Gastrocnemius medialis (tissue), 4 donors: Measurements from ENCODE around the gene PPP1R12B. TPM values are rescaled to one million over a fixed set of nuclear protein-coding genes. Genes with fewer than 3 reads are reported as not detected.
"Not testable (repeated sequence)": the region's sequence is repeated elsewhere in the genome, so short reads cannot be mapped to it uniquely, and the experiment has no call there.

Experiments used
- ATAC-seq, 2 donors: fragments of 150-250 bp; one replicate each; pipeline ENCODE4 v1.9.1; 2016
- DNase-seq, 2 donors: peaks; one replicate each; pipeline ENCODE4 v3.0.0-alpha.2; 2019
- H3K27ac ChIP-seq, 4 donors: fragments of 200-600 bp; sonication (generic); 1 replicate in 1 of 4; 2 replicates in 3 of 4; pipeline ENCODE4 v1.5.1; 2016 to 2018; ENCODE audit warnings: mild to moderate bottlenecking in 2 of 4, moderate library complexity in 1 of 4
- H3K27me3 ChIP-seq, 3 donors: fragments of 200-600 bp; sonication (generic) in 2 of 3; 1 replicate in 1 of 3; 2 replicates in 2 of 3; pipeline versions ENCODE4 v1.5.1 to v1.6.0; 2016 to 2019; ENCODE audit warnings: mild to moderate bottlenecking in 1 of 3, moderate library complexity in 1 of 3
- H3K36me3 ChIP-seq, 2 donors: fragments of 200-600 bp; sonication (generic) in 1 of 2; one replicate each; pipeline ENCODE4 v1.5.1; 2017 to 2018
- H3K4me1 ChIP-seq, 2 donors: fragments of 200-600 bp; sonication (generic) in 1 of 2; one replicate each; pipeline ENCODE4 v1.5.1; 2016 to 2017; ENCODE audit warnings: mild to moderate bottlenecking in 2 of 2
- H3K4me3 ChIP-seq, 4 donors: fragments of 200-600 bp; sonication (generic) in 3 of 4; 1 replicate in 1 of 4; 2 replicates in 3 of 4; pipeline ENCODE4 v1.5.1; 2016 to 2019; ENCODE audit warnings: mild to moderate bottlenecking in 2 of 4
- H3K9me3 ChIP-seq, 3 donors: fragments of 200-600 bp; sonication (generic) in 2 of 3; 1 replicate in 1 of 3; 2 replicates in 2 of 3; pipeline ENCODE4 v1.5.1; 2016 to 2019
- CTCF ChIP-seq, 5 experiments: fragments of 450-650 bp in 3 of 5; fragments of 200-600 bp in 2 of 5; sonication (generic) in 2 of 5; IDR thresholded peaks in 4 of 5; conservative IDR thresholded peaks in 1 of 5; 1 replicate in 4 of 5; 2 replicates in 1 of 5; pipeline ENCODE4 v1.5.1; 2016 to 2019; ENCODE audit warnings: antibody characterized with exemption in 5 of 5, mild to moderate bottlenecking in 3 of 5, moderate library complexity in 3 of 5
- POLR2A ChIP-seq, 2 donors: fragments of 450-650 bp; IDR thresholded peaks; one replicate each; pipeline ENCODE4 v1.6.1; 2017; ENCODE audit warnings: antibody characterized with exemption in 2 of 2, mild to moderate bottlenecking in 2 of 2, moderate library complexity in 2 of 2
- in situ Hi-C, 4 donors: fragments of 200-750 bp; cut with MboI; loops; one replicate each; pipeline versions ENCODE4 v1.15.0 to v1.8.0; 2017; ENCODE audit warnings: low sequenced_read_pairs in 4 of 4
- intact Hi-C: fragments of 100-400 bp; cut with DNase I; formaldehyde crosslinking; loops from one replicate; pipeline ENCODE4 v1.15.1; 2023; ENCODE audit warnings: low total_unique reads
- total RNA-seq, 4 donors: library from RNA; depleted of rRNA; stranded (reverse); fragments of >200 nt; gene quantifications; one replicate each; pipeline versions ENCODE4 v1.1.0 to v1.2.3, GENCODE V29; 2016

The PPP1R12B gene
- total RNA-seq, 4 donors from 2014 or later: 127 to 207 (median 139) TPM

DNA sequence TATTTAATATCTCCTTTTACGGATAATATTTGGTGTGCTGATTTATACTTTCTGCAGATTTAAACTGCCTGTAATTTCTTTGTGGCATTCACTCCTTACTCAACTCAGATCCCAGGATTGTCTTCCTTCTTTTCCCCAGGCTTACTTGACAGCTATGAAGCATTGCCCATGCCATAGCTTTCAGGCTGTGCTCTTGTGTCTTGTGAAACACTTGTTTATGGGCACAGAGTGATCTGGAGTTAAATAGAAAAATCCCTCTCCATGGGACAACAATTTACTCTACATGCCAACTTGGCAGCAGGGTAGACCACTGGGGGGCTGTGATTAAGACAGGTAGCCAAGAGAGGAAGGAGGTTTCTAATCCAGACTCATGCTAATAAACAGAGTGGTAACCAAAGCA, 57.4 kb downstream of the PPP1R12B start:
- no peaks in the 10 kb centered on the region for H3K36me3 ChIP-seq
- DNase-seq (peak; percentile 71 to 73), ATAC-seq (peak; percentile 66 to 72)
- H3K27me3 ChIP-seq: no peaks in the 10 kb centered on the region
- H3K27ac ChIP-seq: peak overlapping the region; percentile 86 to 98 (median 92)
- TF ChIP-seq POLR2A (IDR thresholded peaks at IDR 0.05) (peak in 1 of 2 donors; percentile 70), CTCF (IDR thresholded peaks at IDR 0.05 in 4 of 5, conservative IDR thresholded peaks at IDR 0.05 in 1 of 5) (peak in 1 of 5 experiments; percentile 14)
- peaks cover 73 to 80% of the 10 kb centered on the region in 2 donors for H3K4me1 ChIP-seq
- in situ Hi-C loops: no loop called here
- intact Hi-C loops: no loop called here
- H3K4me3 ChIP-seq: peak overlapping the region in 2 of 4 donors; percentile 1 to 7
- no peaks in the 10 kb centered on the region for H3K9me3 ChIP-seq

- Histone ChIP-seq H3K27ac (peak overlapping the region; percentile 86 to 98 (median 92)), H3K4me3 (peak overlapping the region in 2 of 4 donors; percentile 7 to 46), H3K4me1 (peaks cover 77 to 82% of the 10 kb centered on the region in 2 donors)
- DNase-seq, in situ Hi-C loops, H3K27me3 ChIP-seq, H3K36me3 ChIP-seq, intact Hi-C loops, H3K9me3 ChIP-seq, ATAC-seq: not testable (repeated sequence)
Observed at GRCh38 chr1:202406896-202407295, 58.4 kb downstream of the PPP1R12B start.

DNA sequence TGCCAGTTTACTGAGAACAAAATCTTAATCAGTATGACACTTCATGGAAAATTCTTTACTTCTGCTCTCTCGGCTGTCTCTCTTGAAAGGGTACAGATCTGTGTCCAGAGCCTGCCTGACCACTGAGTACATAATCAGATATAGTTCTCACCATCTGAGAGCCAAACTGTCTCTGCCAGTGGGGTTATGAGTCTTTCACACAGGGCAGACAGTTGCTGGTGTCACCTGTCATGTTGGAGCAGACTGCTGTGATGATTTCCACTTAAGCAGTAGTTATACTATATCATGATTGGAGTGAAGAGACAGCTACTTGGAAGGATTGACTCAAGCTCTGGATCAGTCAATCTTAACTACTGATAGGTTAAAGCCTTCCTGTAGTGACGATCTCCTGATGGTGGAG, 58.9 kb downstream of the PPP1R12B start:
- H3K9me3 ChIP-seq, in situ Hi-C loops, H3K27me3 ChIP-seq, intact Hi-C loops, H3K36me3 ChIP-seq: not testable (repeated sequence)
- H3K27ac ChIP-seq: peak overlapping the region; percentile 86 to 98 (median 92)
- TF ChIP-seq POLR2A (IDR thresholded peaks at IDR 0.05): peak in 1 of 2 donors; percentile 54
- DNase-seq (peak; percentile 79 to 87), ATAC-seq (peak; percentile 71 to 75)
- peaks cover 77 to 83% of the 10 kb centered on the region in 2 donors for H3K4me1 ChIP-seq
- H3K4me3 ChIP-seq: peak overlapping the region in 2 of 4 donors; percentile 7 to 46

- H3K27me3 ChIP-seq, in situ Hi-C loops, H3K36me3 ChIP-seq, H3K9me3 ChIP-seq: not testable (repeated sequence)
- intact Hi-C loops: loop anchor here (2.0 kb wide), 1 partner anchor 61 kb away; the partner anchor contains the start of gene PPP1R12B
- H3K27ac ChIP-seq: peak overlapping the region; percentile 86 to 98 (median 92)
- peak overlapping the region in 2 of 4 donors; percentile 4 to 22 for H3K4me3 ChIP-seq
- peak; percentile 60 to 82 for DNase-seq
- H3K4me1 ChIP-seq: peaks cover 63 to 71% of the 10 kb centered on the region in 2 donors
- peak; percentile 49 to 65 for ATAC-seq
Observed at GRCh38 chr1:202410251-202410650, 61.8 kb downstream of the PPP1R12B start.

DNA sequence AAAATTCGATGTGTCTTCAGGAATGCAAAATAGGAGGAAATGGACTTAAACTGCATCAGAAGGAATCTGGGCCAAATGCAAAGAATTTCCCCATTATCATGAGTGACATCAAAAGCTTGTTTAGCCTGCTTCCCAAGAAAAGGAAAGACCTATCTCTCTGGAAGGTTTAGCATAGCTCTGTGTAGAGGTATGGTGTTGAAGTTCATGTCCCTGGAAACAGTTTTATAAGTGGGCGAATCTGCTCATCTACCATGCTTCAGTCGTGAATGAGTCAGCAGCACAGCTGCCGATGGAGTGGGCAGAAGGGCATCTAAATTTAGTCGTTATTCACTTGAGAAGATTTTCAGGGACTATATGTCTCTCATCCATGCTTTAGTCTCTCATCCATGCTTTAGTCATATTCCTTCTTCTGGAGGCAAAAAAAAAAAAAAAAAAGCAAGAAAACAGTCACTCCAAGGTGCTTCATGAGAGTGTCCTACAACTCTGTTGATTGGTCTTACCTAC, 62.4 kb downstream of the PPP1R12B start:
- H3K4me3 ChIP-seq: peak overlapping the region in 3 of 4 donors; percentile 4 to 22 (median 11)
- H3K36me3 ChIP-seq, H3K27me3 ChIP-seq, H3K9me3 ChIP-seq, in situ Hi-C loops: not testable (repeated sequence)
- TF ChIP-seq POLR2A (IDR thresholded peaks at IDR 0.05): peak in 1 of 2 donors; percentile 28
- H3K27ac ChIP-seq: peak overlapping the region; percentile 86 to 98 (median 92)
- ATAC-seq (peak; percentile 72 to 74), DNase-seq (peak in 1 of 2 donors; percentile 55)
- intact Hi-C loops: loop anchor here (2.0 kb wide), 1 partner anchor 62 kb away; the partner anchor contains the start of gene PPP1R12B
- H3K4me1 ChIP-seq: peaks cover 64 to 71% of the 10 kb centered on the region in 2 donors

DNA sequence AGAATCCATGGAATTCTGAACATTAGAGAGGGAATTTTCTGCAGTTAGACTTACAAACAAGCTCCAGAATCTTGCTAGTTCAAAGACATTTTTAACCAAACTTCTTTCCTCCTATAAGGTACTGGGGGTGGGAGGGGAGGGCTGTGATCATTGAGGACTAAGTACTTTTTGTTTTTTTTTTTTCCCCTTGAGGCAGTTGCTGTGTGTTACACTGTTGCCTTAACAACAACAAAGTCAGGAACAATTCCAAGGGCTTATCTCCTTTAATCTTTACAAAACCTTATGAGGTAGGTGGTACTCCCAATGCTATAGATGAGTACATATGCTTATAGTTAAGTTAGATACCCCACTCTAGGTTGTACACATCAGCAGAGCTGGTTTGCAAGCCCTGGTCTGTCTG, 62.9 kb downstream of the PPP1R12B start:
- Histone ChIP-seq H3K4me1 (peaks cover 63 to 70% of the 10 kb centered on the region in 2 donors), H3K27me3 (no peaks in the 10 kb centered on the region), H3K36me3 (no peaks in the 10 kb centered on the region), H3K27ac (peak overlapping the region; percentile 86 to 98 (median 92)), H3K9me3 (no peaks in the 10 kb centered on the region), H3K4me3 (no peak overlapping the region)
- DNase-seq: no peak
- in situ Hi-C loops: no loop called here
- intact Hi-C loops: loop anchor here (2.0 kb wide), 1 partner anchor 63 kb away; the partner anchor contains the start of gene PPP1R12B
- no peak for ATAC-seq
- TF ChIP-seq CTCF (IDR thresholded peaks at IDR 0.05 in 4 of 5, conservative IDR thresholded peaks at IDR 0.05 in 1 of 5) (no peak), POLR2A (IDR thresholded peaks at IDR 0.05) (no peak)

- H3K27me3 ChIP-seq, in situ Hi-C loops, intact Hi-C loops, H3K9me3 ChIP-seq, H3K36me3 ChIP-seq, H3K4me3 ChIP-seq: not testable (repeated sequence)
- Histone ChIP-seq H3K4me1 (peaks cover 66 to 67% of the 10 kb centered on the region in 2 donors), H3K27ac (peak overlapping the region; percentile 86 to 98 (median 92))
- DNase-seq: peak in 1 of 2 donors; percentile 36
- ATAC-seq: peak; percentile 27 to 57
Observed at GRCh38 chr1:202412421-202412820, 63.9 kb downstream of the PPP1R12B start.
